WI38 (cell line): ENCODE measurements around the gene GHRHR.

Experiments used
- H3K4me3 ChIP-seq: 2 replicates; pipeline ENCODE4 v1.5.1; 2011; ENCODE audit warnings: low read depth, mild to moderate bottlenecking, control low read depth, low read length
- CTCF ChIP-seq: IDR thresholded peaks from 2 replicates; pipeline ENCODE4 v1.5.1; 2012; ENCODE audit warnings: low read depth, mild to moderate bottlenecking, control low read depth, low read length

Gene GHRHR

GRCh38 chr7:30996883-30997282 is 33.1 kb downstream of the GHRHR start:
- no peak overlapping the region for H3K4me3 ChIP-seq
- no peak for TF ChIP-seq CTCF

GRCh38 chr7:30997316-30997715 is 33.6 kb downstream of the GHRHR start:
- no peak for TF ChIP-seq CTCF
- H3K4me3 ChIP-seq, result no peak overlapping the region

GRCh38 chr7:30998180-30998579 is 34.4 kb downstream of the GHRHR start:
- no peak for TF ChIP-seq CTCF
- no peak overlapping the region for H3K4me3 ChIP-seq

- no peak for TF ChIP-seq CTCF
- H3K4me3 ChIP-seq, result no peak overlapping the region
Observed at GRCh38 chr7:31000161-31000693, 36.5 kb downstream of the GHRHR start.

GRCh38 chr7:31000779-31001178 is 37.0 kb downstream of the GHRHR start:
- H3K4me3 ChIP-seq, result no peak overlapping the region
- no peak for TF ChIP-seq CTCF

GRCh38 chr7:31002256-31002655 is 38.5 kb downstream of the GHRHR start:
- no peak overlapping the region for H3K4me3 ChIP-seq
- no peak for TF ChIP-seq CTCF

- no peak for TF ChIP-seq CTCF
- H3K4me3 ChIP-seq, result no peak overlapping the region
Observed at GRCh38 chr7:31003097-31003496, 39.3 kb downstream of the GHRHR start.
